HL-60 (cell line): ENCODE results near the gene TLR3.

ENCODE experiments used
- DNase-seq, 2 experiments: peaks; one replicate each; pipeline ENCODE4 v3.0.0-alpha.2; 2010 to 2020; ENCODE audit warnings: low read depth in 1 of 2, low spot score in 1 of 2
- H3K27ac ChIP-seq: fragments of 250-450 bp; sonication (Bioruptor Pico); replicated peaks from 2 replicates; pipeline ENCODE4 v1.5.1; 2020; ENCODE audit warnings: mild to moderate bottlenecking, moderate library complexity
- H3K27me3 ChIP-seq: fragments of 250-450 bp; sonication (Bioruptor Pico); 2 replicates; pipeline ENCODE4 v1.5.1; 2021; ENCODE audit warnings: mild to moderate bottlenecking, moderate library complexity; ENCODE audit not compliant: insufficient read depth, poor library complexity, severe bottlenecking
- H3K4me3 ChIP-seq: replicated peaks from 2 replicates; pipeline ENCODE4 v1.5.1; 2011; ENCODE audit warnings: mild to moderate bottlenecking, control low read depth, low read length; ENCODE audit not compliant: insufficient read depth
- GABPA ChIP-seq: IDR thresholded peaks from 2 replicates; pipeline ENCODE4 v1.6.1; 2012; ENCODE audit warnings: low read depth
- POLR2AphosphoS5 ChIP-seq: IDR thresholded peaks from 2 replicates; pipeline ENCODE4 v1.6.1; 2012; ENCODE audit warnings: low read depth
- SPI1 ChIP-seq: IDR thresholded peaks from 2 replicates; pipeline ENCODE4 v1.6.1; 2012; ENCODE audit warnings: low read depth, mild to moderate bottlenecking, borderline replicate concordance
- TF ChIP-seq, protein P1 (sequence below): IDR thresholded peaks from 2 replicates; pipeline ENCODE4 v1.6.1; 2012; ENCODE audit warnings: low read depth; ENCODE audit not compliant: insufficient replicate concordance
- TF ChIP-seq, protein P2 (sequence below): IDR thresholded peaks from one replicate; pipeline ENCODE4 v1.5.1; 2011; ENCODE audit warnings: low read length, control low read depth, inconsistent platforms; ENCODE audit not compliant: insufficient read depth

The TLR3 gene

DNA sequence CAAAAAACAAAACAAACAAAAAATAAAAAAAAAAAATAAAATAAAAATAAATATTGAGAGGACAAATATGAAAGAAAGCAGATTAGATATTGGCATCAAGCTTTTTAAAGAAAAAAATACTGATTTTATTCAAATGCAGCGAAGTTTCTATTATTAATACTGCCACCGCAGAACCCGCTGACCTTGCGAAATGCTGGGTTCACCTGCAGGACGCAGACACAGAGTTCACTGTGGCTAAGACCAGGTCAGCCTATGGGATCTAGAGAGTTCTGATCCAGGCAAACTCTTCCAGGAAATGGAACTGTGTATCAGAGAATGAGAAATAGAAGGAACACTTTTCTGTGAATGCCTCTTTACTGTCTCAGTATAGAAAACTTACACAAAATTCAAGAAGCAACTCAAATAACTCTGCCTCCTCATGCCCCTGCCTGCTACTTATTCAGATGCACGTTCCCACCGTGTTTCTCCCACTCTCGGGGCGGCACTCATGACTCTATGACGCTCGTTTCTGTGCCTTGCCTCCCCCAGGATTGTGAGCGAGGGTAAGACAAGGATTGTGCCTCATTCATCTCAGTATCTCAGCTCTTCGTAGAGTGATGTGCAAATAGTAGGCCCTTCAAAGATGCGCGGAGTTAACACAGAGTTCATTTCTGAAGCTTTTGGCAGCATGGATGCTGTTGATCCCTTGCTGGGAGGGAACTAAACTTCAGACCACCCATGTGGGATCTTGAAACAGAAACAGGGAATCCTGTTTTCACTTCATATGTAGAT lies 44.1 kb upstream of the TLR3 start:
- Histone ChIP-seq H3K4me3 (no peak overlapping the region), H3K27me3 (no peaks in the 10 kb centered on the region), H3K27ac (no peak overlapping the region)
- no peak for TF ChIP-seq POLR2AphosphoS5
- TF ChIP-seq, protein P1, sequence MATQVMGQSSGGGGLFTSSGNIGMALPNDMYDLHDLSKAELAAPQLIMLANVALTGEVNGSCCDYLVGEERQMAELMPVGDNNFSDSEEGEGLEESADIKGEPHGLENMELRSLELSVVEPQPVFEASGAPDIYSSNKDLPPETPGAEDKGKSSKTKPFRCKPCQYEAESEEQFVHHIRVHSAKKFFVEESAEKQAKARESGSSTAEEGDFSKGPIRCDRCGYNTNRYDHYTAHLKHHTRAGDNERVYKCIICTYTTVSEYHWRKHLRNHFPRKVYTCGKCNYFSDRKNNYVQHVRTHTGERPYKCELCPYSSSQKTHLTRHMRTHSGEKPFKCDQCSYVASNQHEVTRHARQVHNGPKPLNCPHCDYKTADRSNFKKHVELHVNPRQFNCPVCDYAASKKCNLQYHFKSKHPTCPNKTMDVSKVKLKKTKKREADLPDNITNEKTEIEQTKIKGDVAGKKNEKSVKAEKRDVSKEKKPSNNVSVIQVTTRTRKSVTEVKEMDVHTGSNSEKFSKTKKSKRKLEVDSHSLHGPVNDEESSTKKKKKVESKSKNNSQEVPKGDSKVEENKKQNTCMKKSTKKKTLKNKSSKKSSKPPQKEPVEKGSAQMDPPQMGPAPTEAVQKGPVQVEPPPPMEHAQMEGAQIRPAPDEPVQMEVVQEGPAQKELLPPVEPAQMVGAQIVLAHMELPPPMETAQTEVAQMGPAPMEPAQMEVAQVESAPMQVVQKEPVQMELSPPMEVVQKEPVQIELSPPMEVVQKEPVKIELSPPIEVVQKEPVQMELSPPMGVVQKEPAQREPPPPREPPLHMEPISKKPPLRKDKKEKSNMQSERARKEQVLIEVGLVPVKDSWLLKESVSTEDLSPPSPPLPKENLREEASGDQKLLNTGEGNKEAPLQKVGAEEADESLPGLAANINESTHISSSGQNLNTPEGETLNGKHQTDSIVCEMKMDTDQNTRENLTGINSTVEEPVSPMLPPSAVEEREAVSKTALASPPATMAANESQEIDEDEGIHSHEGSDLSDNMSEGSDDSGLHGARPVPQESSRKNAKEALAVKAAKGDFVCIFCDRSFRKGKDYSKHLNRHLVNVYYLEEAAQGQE = no peak
- no peak for TF ChIP-seq SPI1
- TF ChIP-seq, protein P2, sequence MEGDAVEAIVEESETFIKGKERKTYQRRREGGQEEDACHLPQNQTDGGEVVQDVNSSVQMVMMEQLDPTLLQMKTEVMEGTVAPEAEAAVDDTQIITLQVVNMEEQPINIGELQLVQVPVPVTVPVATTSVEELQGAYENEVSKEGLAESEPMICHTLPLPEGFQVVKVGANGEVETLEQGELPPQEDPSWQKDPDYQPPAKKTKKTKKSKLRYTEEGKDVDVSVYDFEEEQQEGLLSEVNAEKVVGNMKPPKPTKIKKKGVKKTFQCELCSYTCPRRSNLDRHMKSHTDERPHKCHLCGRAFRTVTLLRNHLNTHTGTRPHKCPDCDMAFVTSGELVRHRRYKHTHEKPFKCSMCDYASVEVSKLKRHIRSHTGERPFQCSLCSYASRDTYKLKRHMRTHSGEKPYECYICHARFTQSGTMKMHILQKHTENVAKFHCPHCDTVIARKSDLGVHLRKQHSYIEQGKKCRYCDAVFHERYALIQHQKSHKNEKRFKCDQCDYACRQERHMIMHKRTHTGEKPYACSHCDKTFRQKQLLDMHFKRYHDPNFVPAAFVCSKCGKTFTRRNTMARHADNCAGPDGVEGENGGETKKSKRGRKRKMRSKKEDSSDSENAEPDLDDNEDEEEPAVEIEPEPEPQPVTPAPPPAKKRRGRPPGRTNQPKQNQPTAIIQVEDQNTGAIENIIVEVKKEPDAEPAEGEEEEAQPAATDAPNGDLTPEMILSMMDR = no peak
- TF ChIP-seq GABPA = no peak
- no peak for DNase-seq

DNA sequence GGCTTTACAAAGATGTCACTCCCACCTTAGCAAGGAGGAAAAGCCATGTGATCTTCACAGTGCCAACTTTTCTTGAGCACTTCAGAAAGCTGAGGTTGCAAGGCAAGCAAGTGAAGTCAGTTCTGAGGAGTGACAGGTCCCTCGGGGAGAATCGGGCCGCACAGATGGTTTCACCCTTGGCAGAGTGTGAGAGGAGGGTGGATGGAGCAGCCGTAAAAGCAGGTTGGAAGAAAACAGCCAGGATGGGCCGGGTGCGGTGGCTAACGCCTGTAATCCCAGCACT lies 43.6 kb upstream of the TLR3 start:
- no peaks in the 10 kb centered on the region for H3K27me3 ChIP-seq
- no peak overlapping the region for H3K27ac ChIP-seq
- no peak for DNase-seq
- H3K4me3 ChIP-seq = no peak overlapping the region
- TF ChIP-seq GABPA (no peak), POLR2AphosphoS5 (no peak), SPI1 (no peak)
- TF ChIP-seq, protein P2 = no peak
- TF ChIP-seq, protein P1 = no peak

DNA sequence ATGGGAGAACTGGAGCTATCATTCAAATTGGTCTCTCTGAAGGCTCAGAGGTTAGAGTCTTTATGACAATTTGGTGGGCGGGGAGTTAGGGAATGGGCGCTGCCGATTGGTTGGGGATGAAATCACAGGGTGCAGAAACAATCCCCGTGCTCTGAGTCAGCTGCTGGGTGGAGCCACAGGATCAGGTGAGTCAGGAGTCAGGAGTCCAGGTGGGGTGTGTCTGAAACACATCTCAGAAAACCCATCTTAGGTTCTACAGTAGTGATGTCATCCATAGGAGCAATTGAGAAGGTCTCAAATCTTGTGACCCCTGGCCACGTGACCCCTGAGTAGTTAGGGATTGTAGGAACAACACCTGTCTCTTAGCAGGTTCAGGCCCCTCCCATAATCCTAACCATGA lies 41.6 kb upstream of the TLR3 start:
- peaks cover 2% of the 10 kb centered on the region for H3K27me3 ChIP-seq
- no peak for TF ChIP-seq POLR2AphosphoS5
- no peak for TF ChIP-seq SPI1
- TF ChIP-seq, protein P1 = no peak
- TF ChIP-seq, protein P2 = no peak
- no peak for TF ChIP-seq GABPA
- no peak overlapping the region for H3K27ac ChIP-seq
- no peak for DNase-seq
- H3K4me3 ChIP-seq = no peak overlapping the region
